Endothelial cell of umbilical vein (primary cell): ENCODE measurements around the gene CLDN8. TPM values are rescaled to one million over a fixed set of nuclear protein-coding genes. Genes with fewer than 3 reads are reported as not detected.

Experiments
- BruUV-seq: library from RNA; stranded (reverse); fragments of 400-500 nt; replicated peaks from 2 replicates; lab custom pipeline; 2021; lab: Mats Ljungman, UMichigan
- CTCF ChIA-PET: fragments of 300-600, 350-600 bp; sonication (Branson Sonifier 250); formaldehyde crosslinking; loops from one replicate; lab custom pipeline; 2021; ENCODE audit warnings: antibody characterized with exemption, inconsistent platforms; lab: Charles Lee
- POLR2A ChIA-PET: fragments of 300-600, 350-600 bp; sonication (Branson Sonifier 250); formaldehyde crosslinking; loops from one replicate; lab custom pipeline; 2021; ENCODE audit warnings: antibody characterized with exemption, inconsistent platforms; lab: Charles Lee
- DNase-seq: peaks from one replicate; pipeline ENCODE4 v3.0.0-alpha.2; 2011; ENCODE audit warnings: low read depth, low spot score
- FAIRE-seq: peaks from 2 replicates; lab custom pipeline; 2011; peaks lifted over from hg19 to GRCh38; lab: Jason Lieb, UNC
- H2AFZ ChIP-seq: 2 replicates; pipeline ENCODE4 v1.6.0; 2012; ENCODE audit warnings: low read depth, low read length, control low read depth, inconsistent platforms
- H3K27ac ChIP-seq: 2 replicates; pipeline ENCODE4 v1.5.1; 2011; ENCODE audit warnings: low read depth, mild to moderate bottlenecking, control low read depth, low read length, moderate library complexity; ENCODE audit not compliant: insufficient read depth
- H3K27me3 ChIP-seq, 2 experiments: 2 replicates each; pipeline versions ENCODE4 v1.6.0 to v1.6.1; 2011; ENCODE audit warnings: low read length in 2 of 2, mixed read lengths in 1 of 2; ENCODE audit not compliant: control insufficient read depth in 2 of 2, insufficient read depth in 2 of 2
- H3K36me3 ChIP-seq, 2 experiments: 2 replicates in 1 of 2; 3 replicates in 1 of 2; pipeline ENCODE4 v1.5.1; 2011; ENCODE audit warnings: low read length in 2 of 2, mild to moderate bottlenecking in 1 of 2, moderate library complexity in 1 of 2; ENCODE audit not compliant: control insufficient read depth in 2 of 2, insufficient read depth in 2 of 2; ENCODE audit errors: extremely low read depth in 1 of 2
- H3K4me1 ChIP-seq: 3 replicates; pipeline ENCODE4 v1.5.1; 2011; ENCODE audit warnings: mild to moderate bottlenecking, low read length; ENCODE audit not compliant: control insufficient read depth, insufficient read depth; ENCODE audit errors: extremely low read depth
- H3K4me2 ChIP-seq: 2 replicates; pipeline ENCODE4 v1.6.1; 2011; ENCODE audit warnings: low read length, control low read depth, mixed read lengths; ENCODE audit not compliant: insufficient read depth
- H3K4me3 ChIP-seq, 3 experiments: fragments of 200-600 bp in 1 of 3; sonication (generic), shearing (Covaris generic) in 1 of 3; replicated peaks in 1 of 3; 2 replicates each; pipeline ENCODE4 v1.5.1; 2011 to 2016; ENCODE audit warnings: control low read depth in 3 of 3, low read length in 3 of 3, mild to moderate bottlenecking in 2 of 3, inconsistent platforms in 1 of 3, low read depth in 1 of 3, moderate library complexity in 1 of 3; ENCODE audit not compliant: insufficient read depth in 1 of 3
- H3K79me2 ChIP-seq: 2 replicates; pipeline ENCODE4 v1.6.0; 2012; ENCODE audit warnings: low read length, inconsistent platforms; ENCODE audit not compliant: control insufficient read depth, insufficient read depth
- H3K9ac ChIP-seq: replicated peaks from 2 replicates; pipeline ENCODE3; 2011; ENCODE audit warnings: low read length, control low read depth; ENCODE audit not compliant: insufficient read depth; ENCODE audit errors: extremely low read depth
- H3K9me1 ChIP-seq: replicated peaks from 3 replicates; pipeline ENCODE4 v1.6.0; 2011; ENCODE audit warnings: mild to moderate bottlenecking, low read length; ENCODE audit not compliant: control insufficient read depth, insufficient read depth; ENCODE audit errors: extremely low read depth
- H3K9me3 ChIP-seq: replicated peaks from 2 replicates; pipeline ENCODE4 v1.5.1; 2012; ENCODE audit warnings: low read length, inconsistent platforms; ENCODE audit not compliant: control insufficient read depth, insufficient read depth
- H4K20me1 ChIP-seq: replicated peaks from 2 replicates; pipeline ENCODE3; 2011; ENCODE audit warnings: mild to moderate bottlenecking, low read length; ENCODE audit not compliant: control insufficient read depth, insufficient read depth; ENCODE audit errors: extremely low read depth
- CTCF ChIP-seq, 2 donors: IDR thresholded peaks; 1 replicate in 1 of 2; 2 replicates in 1 of 2; pipeline ENCODE4 v1.5.1; 2011; ENCODE audit warnings: low read length in 2 of 2, mild to moderate bottlenecking in 2 of 2, moderate library complexity in 2 of 2, control low read depth in 1 of 2, inconsistent platforms in 1 of 2, low read depth in 1 of 2; ENCODE audit not compliant: insufficient read depth in 1 of 2; ENCODE audit errors: extremely low read depth in 1 of 2
- EZH2 ChIP-seq: IDR thresholded peaks from 2 replicates; pipeline ENCODE4 v1.6.1; 2012; ENCODE audit warnings: borderline replicate concordance, low read depth, mild to moderate bottlenecking, moderate library complexity, low read length, inconsistent platforms; ENCODE audit not compliant: severe bottlenecking
- FOS ChIP-seq: IDR thresholded peaks from 2 replicates; pipeline ENCODE4 v1.6.1; 2011; ENCODE audit warnings: mild to moderate bottlenecking, low read length, moderate library complexity, borderline replicate concordance; ENCODE audit not compliant: insufficient read depth
- GATA2 ChIP-seq: IDR thresholded peaks from 2 replicates; pipeline ENCODE4 v1.7.0; 2011; ENCODE audit warnings: low read depth, mild to moderate bottlenecking, moderate library complexity, mixed read lengths, low read length; ENCODE audit not compliant: insufficient read length, insufficient read depth
- JUN ChIP-seq: IDR thresholded peaks from 2 replicates; pipeline ENCODE4 v1.6.1; 2011; ENCODE audit warnings: borderline replicate concordance, low read depth; ENCODE audit not compliant: insufficient read length, insufficient read depth
- MYC ChIP-seq: IDR thresholded peaks from one replicate; pipeline ENCODE4 v1.6.1; 2011; ENCODE audit warnings: mild to moderate bottlenecking, low read depth, low read length
- POLR2A ChIP-seq: IDR thresholded peaks from 2 replicates; pipeline ENCODE4 v1.6.1; 2012; ENCODE audit warnings: low read depth, mild to moderate bottlenecking, control low read depth, low read length
- POLR2AphosphoS5 ChIP-seq: IDR thresholded peaks from 2 replicates; pipeline ENCODE4 v1.6.1; 2012; ENCODE audit warnings: low read depth, mild to moderate bottlenecking, control low read depth, low read length, moderate library complexity; ENCODE audit not compliant: insufficient read depth
- dilution Hi-C: fragments of 300-500 bp; cut with MboI; formaldehyde crosslinking; loops from one replicate; pipeline ENCODE4 v1.15.0; 2019; ENCODE audit warnings: low sequenced_read_pairs; ENCODE audit not compliant: extremely low pct_ligation_motif_present
- intact Hi-C: fragments of 100-400 bp; cut with micrococcal nuclease; formaldehyde crosslinking; loops from one replicate; pipeline ENCODE4 v1.10.0; 2022
- polyA plus RNA-seq, 4 experiments: library from polyadenylated mRNA; depleted of rRNA in 3 of 4; stranded (reverse) in 3 of 4; unstranded in 1 of 4; fragments of >200 nt; gene quantifications; 2 replicates each; pipeline versions ENCODE4 v1.2.1 to v1.2.3, GENCODE V29; 2011 to 2012; ENCODE audit warnings: missing spikeins in 1 of 4
- total RNA-seq: library from RNA; stranded (reverse); gene quantifications from 2 replicates; pipeline ENCODE4 v1.2.3, GENCODE V29; 2021
- TF ChIP-seq, protein P1 (sequence below): IDR thresholded peaks from 2 replicates; pipeline ENCODE4 v1.6.1; 2011; ENCODE audit not compliant: insufficient read depth, insufficient read length

CLDN8 gene
- total and polyA plus RNA-seq, 2 donors (not counting 3 experiments of a cell fraction or from before 2014, with no cell fraction given), result not detected

- no peak overlapping the region for H3K9ac ChIP-seq
- H2AFZ ChIP-seq, result no peak overlapping the region
- H3K27ac ChIP-seq, result no peak overlapping the region
- peaks cover 7% of the 10 kb centered on the region for H3K9me3 ChIP-seq
- dilution Hi-C loops (no loop called here), intact Hi-C loops (no loop called here)
- no peaks in the 10 kb centered on the region for H3K36me3 ChIP-seq
- H4K20me1 ChIP-seq, result no peaks in the 10 kb centered on the region
- H3K4me1 ChIP-seq, result no peaks in the 10 kb centered on the region
- H3K9me1 ChIP-seq, result no peaks in the 10 kb centered on the region
- no peak for DNase-seq
- TF ChIP-seq JUN, result no peak
- no peak for TF ChIP-seq POLR2A
- TF ChIP-seq, protein P1, sequence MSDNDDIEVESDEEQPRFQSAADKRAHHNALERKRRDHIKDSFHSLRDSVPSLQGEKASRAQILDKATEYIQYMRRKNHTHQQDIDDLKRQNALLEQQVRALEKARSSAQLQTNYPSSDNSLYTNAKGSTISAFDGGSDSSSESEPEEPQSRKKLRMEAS, result no peak
- TF ChIP-seq POLR2AphosphoS5, result no peak
- no peak for TF ChIP-seq MYC
- no peak for TF ChIP-seq EZH2
- TF ChIP-seq GATA2, result no peak
- no peak for TF ChIP-seq CTCF (IDR thresholded peaks at IDR 0.05; ENCODE audit: extremely low read depth in 1 of 2, insufficient read depth in 1 of 2, low read depth in 1 of 2, low read length in 2 of 2)
- no peak for TF ChIP-seq FOS
- ChIA-PET CTCF (no interaction called here), POLR2A (no interaction called here)
- no peak overlapping the region for H3K4me3 ChIP-seq
- FAIRE-seq, result no peak
- H3K4me2 ChIP-seq, result no peak overlapping the region
- no peaks in the 10 kb centered on the region for H3K79me2 ChIP-seq
- H3K27me3 ChIP-seq, result no peaks in the 10 kb centered on the region
- no TSS peak for BruUV-seq
Observed at GRCh38 chr21:30227128-30227527, 11.2 kb upstream of the CLDN8 start.
